Mesenteric fat pad (tissue), 1 donor: ENCODE results near the gene REXO4. TPM values are rescaled to one million over a fixed set of nuclear protein-coding genes. Genes with fewer than 3 reads are reported as not detected.

Source experiments
- DNase-seq: peaks from one replicate; pipeline ENCODE4 v3.0.0-alpha.2; 2020; ENCODE audit warnings: low spot score
- long read RNA-seq: library from polyadenylated mRNA; unstranded; transcript quantifications from one replicate; pipeline ENCODE4 v2.0.0, GENCODE V29; 2020
- total RNA-seq: library from RNA; stranded (reverse); fragmentation: NEBNext Ultra II Directional; extraction: Animal tissue kit (Norgen Biotek cat#: 25700); gene quantifications from one replicate; pipeline ENCODE4 v1.2.1, GENCODE V29; 2021
- donor health status: DM: yes; HTN: yes; CAD: no.

Gene REXO4, protein sequence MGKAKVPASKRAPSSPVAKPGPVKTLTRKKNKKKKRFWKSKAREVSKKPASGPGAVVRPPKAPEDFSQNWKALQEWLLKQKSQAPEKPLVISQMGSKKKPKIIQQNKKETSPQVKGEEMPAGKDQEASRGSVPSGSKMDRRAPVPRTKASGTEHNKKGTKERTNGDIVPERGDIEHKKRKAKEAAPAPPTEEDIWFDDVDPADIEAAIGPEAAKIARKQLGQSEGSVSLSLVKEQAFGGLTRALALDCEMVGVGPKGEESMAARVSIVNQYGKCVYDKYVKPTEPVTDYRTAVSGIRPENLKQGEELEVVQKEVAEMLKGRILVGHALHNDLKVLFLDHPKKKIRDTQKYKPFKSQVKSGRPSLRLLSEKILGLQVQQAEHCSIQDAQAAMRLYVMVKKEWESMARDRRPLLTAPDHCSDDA
- total RNA-seq: 13.1 TPM
- long read RNA-seq, transcript REXO4-202 (8 exons, 2,360 nt): major isoform, 15 of 30 reads
- long read RNA-seq, partial matches to known transcripts: 7 of 30 reads
- long read RNA-seq, other reads (novel, unspliced or antisense): 8 of 30 reads

GRCh38 chr9:133417541-133418461 lies at the start of gene REXO4:
Gene REXO4, minus strand, starts transcription at chr9:133418010. Its CDS starts 166 bp downstream, at chr9:133417844.
- DNase-seq: peak; percentile 93

DNA sequence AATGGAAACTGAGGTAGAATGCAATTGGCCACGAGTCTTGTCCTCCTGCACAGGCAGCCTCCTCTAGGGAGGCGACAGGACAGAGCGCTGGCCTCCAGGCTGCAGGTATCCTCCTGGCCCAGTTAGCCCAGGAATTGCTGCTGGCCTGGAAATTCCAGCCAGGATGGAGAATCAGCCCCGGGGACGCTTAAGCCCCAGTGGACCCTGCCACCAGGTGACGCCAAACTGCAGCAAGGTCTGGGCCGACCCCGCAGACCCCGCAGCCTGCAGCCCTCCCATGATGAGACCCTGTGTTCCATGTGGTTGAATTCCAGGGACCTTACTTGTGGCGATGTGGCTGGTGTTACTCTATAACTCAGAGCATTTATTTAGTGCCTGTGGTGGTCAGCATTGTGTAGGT lies 49.3 kb upstream of the REXO4 start:
- DNase-seq: no peak

DNA sequence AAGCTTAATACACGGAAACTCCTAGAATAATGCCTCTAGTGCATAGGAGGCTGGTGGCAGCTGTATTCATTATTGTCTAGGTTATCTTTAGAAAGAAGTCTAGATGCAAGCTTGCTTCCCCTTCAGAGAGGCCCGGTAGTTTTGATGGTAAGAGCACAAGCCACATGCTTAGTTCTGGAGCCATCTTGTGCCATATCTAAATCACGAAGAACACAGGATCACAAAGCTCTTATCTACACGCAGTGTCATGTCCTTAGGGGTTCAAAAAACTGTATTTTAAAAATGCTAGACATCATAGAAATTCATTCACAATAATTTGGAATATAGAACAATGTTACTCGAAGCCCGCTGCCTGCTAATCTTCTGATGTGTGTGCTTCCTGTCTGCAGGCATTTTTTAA lies 48.2 kb upstream of the REXO4 start:
- no peak for DNase-seq

DNA sequence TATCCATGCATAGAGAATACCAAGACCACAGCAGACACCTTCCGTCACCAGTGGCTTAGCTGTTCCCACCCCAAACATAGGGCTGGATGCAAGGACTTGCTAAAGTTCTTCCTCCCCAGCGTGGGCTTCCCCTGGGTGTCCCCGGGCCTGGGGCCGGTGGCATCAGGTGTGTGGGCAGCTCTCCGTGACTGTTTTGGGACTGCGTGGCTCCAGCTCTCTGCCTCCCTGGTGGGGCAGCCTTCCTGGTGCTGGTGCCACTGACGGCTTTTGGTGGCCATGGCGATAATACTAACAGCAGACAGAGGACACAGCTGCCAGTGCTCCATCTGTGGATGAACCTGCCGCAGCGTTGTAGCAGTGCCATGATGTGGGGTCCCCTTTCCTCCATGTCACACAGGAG lies 46.8 kb upstream of the REXO4 start:
- no peak for DNase-seq

- DNase-seq: no peak
These were observed 46.2 kb upstream of the REXO4 start for GRCh38 chr9:133463864-133464615.

GRCh38 chr9:133463234-133463863 lies 45.5 kb upstream of the REXO4 start:
- no peak for DNase-seq

- DNase-seq: no peak
These were observed 44.2 kb upstream of the REXO4 start for GRCh38 chr9:133461975-133462374.

DNA sequence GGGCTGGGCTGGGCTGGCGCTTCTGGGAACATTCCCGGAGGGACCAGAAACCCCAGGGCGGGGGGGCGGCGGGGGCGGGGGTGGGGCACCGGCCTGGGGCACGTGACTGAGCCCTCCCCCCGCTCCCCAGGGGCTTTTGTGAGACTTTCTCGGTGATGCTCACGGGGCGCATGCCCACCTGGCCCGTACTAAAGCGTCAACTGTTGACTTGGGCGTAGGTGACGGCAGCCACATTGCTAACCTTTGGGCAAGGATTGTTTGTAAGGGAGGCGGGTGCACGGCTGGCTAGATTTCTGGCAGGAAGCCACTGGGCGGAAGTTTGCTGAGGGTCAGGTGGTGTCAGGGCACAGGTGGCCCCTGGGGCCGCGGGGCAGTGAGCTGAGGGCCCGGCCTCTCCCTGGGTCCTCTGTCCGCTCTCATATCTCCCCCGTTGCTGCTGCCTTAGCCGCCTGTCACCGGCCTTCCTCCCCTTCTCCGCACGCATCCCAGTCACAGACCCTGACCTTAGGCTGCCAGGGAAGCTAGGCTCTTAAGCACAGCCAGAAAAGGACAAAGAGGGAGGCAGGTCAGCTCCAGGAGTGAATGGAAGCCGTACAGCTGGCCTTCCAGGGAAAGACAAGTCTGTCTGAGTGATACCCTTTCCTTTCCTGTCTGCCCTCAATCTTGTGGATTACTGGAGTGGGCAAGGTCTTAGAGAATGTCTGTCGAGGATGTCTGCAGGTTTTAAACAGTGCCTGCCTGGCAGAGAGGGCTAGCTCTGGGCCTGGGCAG lies 42.8 kb upstream of the REXO4 start:
- no peak for DNase-seq

- DNase-seq: peak; percentile 97
These were observed 41.9 kb upstream of the REXO4 start, which contains the start of gene CACFD1 for GRCh38 chr9:133459476-133460404. Gene CACFD1, plus strand, starts transcription at chr9:133459978. Its CDS starts 89 bp downstream, at chr9:133460067.

DNA sequence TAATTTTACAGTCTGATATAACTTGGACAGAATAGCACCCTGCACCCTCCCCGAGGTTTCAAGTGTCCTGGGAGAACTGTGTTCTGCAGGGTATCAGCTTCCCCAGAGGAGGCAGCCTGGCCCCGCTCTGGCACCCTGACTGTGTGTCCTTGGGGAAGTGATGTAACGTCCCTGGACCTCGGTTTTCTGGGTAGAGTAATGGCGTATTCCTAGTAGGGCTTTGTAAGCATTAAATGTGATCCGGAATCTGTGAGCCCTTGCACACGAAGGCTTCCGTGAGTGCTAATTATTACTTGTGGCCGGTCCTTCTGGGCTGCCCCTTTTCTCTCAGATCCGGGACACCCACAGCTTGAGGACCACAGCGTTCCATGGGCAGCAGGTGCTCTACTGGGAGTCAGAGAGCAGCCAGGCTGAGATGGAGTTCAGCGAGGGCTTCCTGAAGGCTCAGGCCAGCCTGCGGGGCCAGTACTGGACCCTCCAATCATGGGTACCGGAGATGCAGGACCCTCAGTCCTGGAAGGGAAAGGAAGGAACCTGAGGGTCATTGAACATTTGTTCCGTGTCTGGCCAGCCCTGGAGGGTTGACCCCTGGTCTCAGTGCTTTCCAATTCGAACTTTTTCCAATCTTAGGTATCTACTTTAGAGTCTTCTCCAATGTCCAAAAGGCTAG lies 41.0 kb upstream of the REXO4 start:
- DNase-seq: no peak

- no peak for DNase-seq
These were observed 39.9 kb upstream of the REXO4 start for GRCh38 chr9:133457748-133458147.

DNA sequence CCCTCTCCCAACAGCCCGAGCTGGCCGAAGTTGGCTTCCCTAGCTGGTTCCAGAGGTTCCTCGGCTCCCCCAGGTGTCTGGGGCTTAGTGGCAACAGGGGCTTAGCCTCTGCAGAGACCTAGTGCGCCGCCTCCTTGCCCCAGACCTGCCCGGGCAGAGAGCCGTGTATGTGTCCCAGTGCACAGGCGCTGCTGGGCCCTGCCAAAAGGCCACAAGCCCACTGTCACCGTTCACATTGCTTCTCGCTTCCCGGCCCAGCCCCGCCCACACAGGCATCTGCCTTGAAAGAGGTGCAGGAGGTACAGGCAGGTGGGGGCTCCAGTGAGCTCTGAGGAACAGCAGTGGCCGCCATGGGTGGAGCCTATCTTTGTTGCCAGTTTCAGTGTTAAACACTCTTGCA lies 39.4 kb upstream of the REXO4 start:
- no peak for DNase-seq

DNA sequence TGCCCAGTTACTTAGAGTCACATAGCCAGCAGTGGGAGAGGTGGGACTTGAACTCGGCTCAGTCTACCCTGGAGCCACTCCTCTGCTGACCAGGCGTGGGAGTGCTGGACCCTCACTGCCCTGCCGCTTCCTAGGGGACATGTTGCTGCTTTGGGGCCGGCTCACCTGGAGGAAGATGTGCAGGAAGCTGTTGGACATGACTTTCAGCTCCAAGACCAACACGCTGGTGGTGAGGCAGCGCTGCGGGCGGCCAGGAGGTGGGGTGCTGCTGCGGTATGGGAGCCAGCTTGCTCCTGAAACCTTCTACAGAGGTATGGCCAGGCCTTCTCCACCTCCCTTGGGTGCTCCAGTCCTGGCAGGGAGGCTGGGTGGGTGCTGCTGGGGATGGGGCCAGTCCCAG lies 38.6 kb upstream of the REXO4 start:
- no peak for DNase-seq

GRCh38 chr9:133455936-133456335 lies 38.1 kb upstream of the REXO4 start:
- DNase-seq: no peak

- no peak for DNase-seq
These were observed 37.3 kb upstream of the REXO4 start for GRCh38 chr9:133454943-133455673.

GRCh38 chr9:133454325-133454724 lies 36.5 kb upstream of the REXO4 start:
- no peak for DNase-seq

- no peak for DNase-seq
These were observed 35.8 kb upstream of the REXO4 start for GRCh38 chr9:133453651-133454050.
